HL-60 (cell line): ENCODE measurements around the gene MRPL20.

ENCODE experiments used
- GABPA ChIP-seq: IDR thresholded peaks from 2 replicates; pipeline ENCODE4 v1.6.1; 2012; ENCODE audit warnings: low read depth
- POLR2AphosphoS5 ChIP-seq: IDR thresholded peaks from 2 replicates; pipeline ENCODE4 v1.6.1; 2012; ENCODE audit warnings: low read depth
- TF ChIP-seq, protein P1 (sequence below): IDR thresholded peaks from one replicate; pipeline ENCODE4 v1.5.1; 2011; ENCODE audit warnings: low read length, control low read depth, inconsistent platforms; ENCODE audit not compliant: insufficient read depth
- TF ChIP-seq, protein P2 (sequence below): IDR thresholded peaks from 2 replicates; pipeline ENCODE4 v1.6.1; 2012; ENCODE audit warnings: low read depth; ENCODE audit not compliant: insufficient replicate concordance

GRCh38 chr1:1430114-1430982 lies 23.3 kb upstream of the MRPL20 start:
- TF ChIP-seq, protein P1, sequence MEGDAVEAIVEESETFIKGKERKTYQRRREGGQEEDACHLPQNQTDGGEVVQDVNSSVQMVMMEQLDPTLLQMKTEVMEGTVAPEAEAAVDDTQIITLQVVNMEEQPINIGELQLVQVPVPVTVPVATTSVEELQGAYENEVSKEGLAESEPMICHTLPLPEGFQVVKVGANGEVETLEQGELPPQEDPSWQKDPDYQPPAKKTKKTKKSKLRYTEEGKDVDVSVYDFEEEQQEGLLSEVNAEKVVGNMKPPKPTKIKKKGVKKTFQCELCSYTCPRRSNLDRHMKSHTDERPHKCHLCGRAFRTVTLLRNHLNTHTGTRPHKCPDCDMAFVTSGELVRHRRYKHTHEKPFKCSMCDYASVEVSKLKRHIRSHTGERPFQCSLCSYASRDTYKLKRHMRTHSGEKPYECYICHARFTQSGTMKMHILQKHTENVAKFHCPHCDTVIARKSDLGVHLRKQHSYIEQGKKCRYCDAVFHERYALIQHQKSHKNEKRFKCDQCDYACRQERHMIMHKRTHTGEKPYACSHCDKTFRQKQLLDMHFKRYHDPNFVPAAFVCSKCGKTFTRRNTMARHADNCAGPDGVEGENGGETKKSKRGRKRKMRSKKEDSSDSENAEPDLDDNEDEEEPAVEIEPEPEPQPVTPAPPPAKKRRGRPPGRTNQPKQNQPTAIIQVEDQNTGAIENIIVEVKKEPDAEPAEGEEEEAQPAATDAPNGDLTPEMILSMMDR = no peak
- TF ChIP-seq POLR2AphosphoS5 = no peak
- TF ChIP-seq, protein P2, sequence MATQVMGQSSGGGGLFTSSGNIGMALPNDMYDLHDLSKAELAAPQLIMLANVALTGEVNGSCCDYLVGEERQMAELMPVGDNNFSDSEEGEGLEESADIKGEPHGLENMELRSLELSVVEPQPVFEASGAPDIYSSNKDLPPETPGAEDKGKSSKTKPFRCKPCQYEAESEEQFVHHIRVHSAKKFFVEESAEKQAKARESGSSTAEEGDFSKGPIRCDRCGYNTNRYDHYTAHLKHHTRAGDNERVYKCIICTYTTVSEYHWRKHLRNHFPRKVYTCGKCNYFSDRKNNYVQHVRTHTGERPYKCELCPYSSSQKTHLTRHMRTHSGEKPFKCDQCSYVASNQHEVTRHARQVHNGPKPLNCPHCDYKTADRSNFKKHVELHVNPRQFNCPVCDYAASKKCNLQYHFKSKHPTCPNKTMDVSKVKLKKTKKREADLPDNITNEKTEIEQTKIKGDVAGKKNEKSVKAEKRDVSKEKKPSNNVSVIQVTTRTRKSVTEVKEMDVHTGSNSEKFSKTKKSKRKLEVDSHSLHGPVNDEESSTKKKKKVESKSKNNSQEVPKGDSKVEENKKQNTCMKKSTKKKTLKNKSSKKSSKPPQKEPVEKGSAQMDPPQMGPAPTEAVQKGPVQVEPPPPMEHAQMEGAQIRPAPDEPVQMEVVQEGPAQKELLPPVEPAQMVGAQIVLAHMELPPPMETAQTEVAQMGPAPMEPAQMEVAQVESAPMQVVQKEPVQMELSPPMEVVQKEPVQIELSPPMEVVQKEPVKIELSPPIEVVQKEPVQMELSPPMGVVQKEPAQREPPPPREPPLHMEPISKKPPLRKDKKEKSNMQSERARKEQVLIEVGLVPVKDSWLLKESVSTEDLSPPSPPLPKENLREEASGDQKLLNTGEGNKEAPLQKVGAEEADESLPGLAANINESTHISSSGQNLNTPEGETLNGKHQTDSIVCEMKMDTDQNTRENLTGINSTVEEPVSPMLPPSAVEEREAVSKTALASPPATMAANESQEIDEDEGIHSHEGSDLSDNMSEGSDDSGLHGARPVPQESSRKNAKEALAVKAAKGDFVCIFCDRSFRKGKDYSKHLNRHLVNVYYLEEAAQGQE = no peak
- no peak for TF ChIP-seq GABPA
